ENCODE results near the gene CERS1.

DNA sequence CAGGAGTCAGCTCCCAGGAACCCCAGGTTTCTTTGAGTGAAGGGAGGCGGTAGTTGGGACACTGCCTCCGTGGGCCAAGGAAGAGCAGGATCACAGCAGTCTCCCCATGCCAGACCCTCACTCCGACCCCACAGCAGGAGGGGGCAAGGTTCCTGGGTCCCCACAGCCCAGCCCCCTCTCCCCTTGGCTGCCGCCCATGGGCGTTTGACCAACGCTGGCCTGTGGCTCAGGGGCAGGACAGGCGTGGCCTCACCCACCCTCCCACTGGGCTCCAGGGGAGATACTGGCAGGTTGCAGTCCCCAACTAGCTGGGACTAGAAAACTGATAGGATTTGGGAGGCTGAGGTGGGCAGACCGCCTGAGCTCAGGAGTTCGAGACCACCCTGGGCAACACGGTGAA lies 14.1 kb upstream of the CERS1 start:
- TF ChIP-seq POLR2A (IDR thresholded peaks at IDR 0.05; ENCODE audit: low read depth) (no peak), POLR2AphosphoS5 (IDR thresholded peaks at IDR 0.05) (no peak)
- TF ChIP-seq, protein P1, sequence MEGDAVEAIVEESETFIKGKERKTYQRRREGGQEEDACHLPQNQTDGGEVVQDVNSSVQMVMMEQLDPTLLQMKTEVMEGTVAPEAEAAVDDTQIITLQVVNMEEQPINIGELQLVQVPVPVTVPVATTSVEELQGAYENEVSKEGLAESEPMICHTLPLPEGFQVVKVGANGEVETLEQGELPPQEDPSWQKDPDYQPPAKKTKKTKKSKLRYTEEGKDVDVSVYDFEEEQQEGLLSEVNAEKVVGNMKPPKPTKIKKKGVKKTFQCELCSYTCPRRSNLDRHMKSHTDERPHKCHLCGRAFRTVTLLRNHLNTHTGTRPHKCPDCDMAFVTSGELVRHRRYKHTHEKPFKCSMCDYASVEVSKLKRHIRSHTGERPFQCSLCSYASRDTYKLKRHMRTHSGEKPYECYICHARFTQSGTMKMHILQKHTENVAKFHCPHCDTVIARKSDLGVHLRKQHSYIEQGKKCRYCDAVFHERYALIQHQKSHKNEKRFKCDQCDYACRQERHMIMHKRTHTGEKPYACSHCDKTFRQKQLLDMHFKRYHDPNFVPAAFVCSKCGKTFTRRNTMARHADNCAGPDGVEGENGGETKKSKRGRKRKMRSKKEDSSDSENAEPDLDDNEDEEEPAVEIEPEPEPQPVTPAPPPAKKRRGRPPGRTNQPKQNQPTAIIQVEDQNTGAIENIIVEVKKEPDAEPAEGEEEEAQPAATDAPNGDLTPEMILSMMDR (IDR thresholded peaks at IDR 0.05) = no peak

Data from esophagus muscularis mucosa (tissue), 3 donors.